Activated CD4-positive, CD25-positive, alpha-beta regulatory T cell (primary cell): Measurements from ENCODE around the gene SYT2.
"Not testable (repeated sequence)": the region's sequence is repeated elsewhere in the genome, so short reads cannot be mapped to it uniquely, and the experiment has no call there.

Experiments used
- DNase-seq, 4 experiments: peaks; one replicate each; lab custom pipeline; 2025; lab: John Stamatoyannopoulos, UW

SYT2 gene

DNA sequence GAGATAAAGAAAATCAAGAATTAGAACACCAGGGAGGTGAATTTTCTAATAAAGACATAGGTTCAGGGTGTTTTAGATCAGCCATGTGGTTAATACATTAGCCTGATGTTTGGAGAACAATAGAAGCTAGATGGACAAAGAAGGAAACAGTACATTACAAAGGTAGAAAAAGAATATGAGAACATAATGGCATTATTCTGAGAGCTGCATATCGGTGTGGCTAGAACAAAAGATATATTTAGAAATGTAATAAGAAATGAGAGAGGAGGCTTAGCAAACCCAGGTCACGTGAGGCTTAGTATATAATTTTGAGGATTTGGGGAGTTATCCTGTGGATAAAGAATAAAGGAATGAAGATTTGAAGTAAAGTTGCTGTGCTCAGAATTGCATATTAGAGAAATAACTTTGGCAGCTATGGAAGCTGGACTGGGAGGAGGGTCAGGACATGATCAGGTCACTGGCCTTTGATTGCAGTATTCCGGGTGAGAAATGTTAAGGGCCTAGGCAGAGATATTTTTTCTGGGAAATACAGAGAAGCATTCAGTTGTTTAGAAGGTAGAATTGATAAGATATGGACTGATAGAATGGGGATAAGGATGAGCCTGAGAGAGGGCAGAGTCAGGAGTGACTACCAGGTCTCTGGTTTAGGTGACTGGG lies 164.5 kb downstream of the SYT2 start:
- not testable (repeated sequence) for DNase-seq

DNA sequence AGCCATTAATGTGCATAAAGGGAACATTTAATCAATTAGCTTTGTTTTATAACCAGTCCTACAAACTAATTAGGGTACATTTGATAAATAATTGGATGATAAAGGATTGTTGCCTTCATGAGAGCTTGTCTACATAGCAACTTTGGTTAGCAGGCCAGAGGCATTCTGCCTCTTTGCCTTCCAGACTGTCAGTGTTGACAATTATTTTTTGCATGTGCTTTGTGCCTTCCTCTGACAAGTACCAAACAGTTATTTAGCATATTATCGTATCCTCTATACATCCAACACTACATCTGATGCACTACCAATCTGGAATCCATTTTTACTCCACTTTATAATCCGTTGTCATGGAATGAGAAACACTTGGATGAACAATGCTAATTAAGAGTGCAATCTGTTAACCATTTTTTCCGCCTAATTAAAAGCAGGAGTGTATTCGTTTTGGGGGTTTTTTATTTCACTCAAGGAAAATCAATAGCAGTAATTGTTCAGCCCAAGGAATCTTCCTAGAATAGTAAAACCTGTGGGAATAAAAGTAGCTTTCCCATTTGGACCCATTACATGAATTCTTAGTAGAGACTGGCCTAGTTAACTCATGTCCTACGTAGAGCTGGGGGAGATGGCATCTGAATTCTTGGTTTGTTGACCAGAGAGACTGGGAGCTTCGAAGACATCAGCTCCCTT lies 165.3 kb downstream of the SYT2 start:
- DNase-seq = not testable (repeated sequence)

- DNase-seq = not testable (repeated sequence)
Observed at GRCh38 chr1:202543537-202543936, 166.7 kb downstream of the SYT2 start.

DNA sequence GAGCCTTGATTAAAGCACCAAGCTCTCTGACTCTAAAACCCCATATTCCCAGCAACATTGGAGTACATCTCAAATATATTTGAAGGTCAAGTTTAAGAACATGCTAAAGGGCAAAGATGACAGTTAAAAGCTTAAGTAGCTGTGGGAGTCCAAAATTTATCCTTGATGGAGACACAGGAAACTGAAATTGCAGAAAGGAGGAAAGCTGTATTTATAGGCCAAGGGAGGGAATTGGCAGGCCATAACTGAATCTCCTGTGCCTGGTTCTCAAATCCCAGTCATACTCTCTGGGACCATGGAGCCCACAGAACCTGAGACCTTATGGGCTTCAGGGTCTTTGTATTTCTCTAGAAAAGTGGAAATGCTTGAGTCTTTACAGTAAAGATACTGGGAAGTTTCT lies 167.8 kb downstream of the SYT2 start:
- DNase-seq = not testable (repeated sequence)

- not testable (repeated sequence) for DNase-seq
Observed at GRCh38 chr1:202540858-202541257, 169.4 kb downstream of the SYT2 start.
